Measurements from ENCODE around the gene DUSP8. TPM values are rescaled to one million over a fixed set of nuclear protein-coding genes. Genes with fewer than 3 reads are reported as not detected.
"Not testable (repeated sequence)": the region's sequence is repeated elsewhere in the genome, so short reads cannot be mapped to it uniquely, and the experiment has no call there.

Gene DUSP8
- total and polyA plus RNA-seq, 9 of the 15 experiments (the other 6 are each of a cell fraction or from before 2014, with no cell fraction given) = 0.14 to 2.0 (median 0.86) TPM; not detected in 2

GRCh38 chr11:1595994-1596575, 24.0 kb upstream of the DUSP8 start:
- H2AFZ ChIP-seq (ENCODE audit: low read depth, low read length); H3K4me1 ChIP-seq (replicated peaks in 1 of 2; ENCODE audit: control insufficient read depth in 2 of 2, insufficient read depth in 2 of 2, low read length in 2 of 2); H3K9ac ChIP-seq (ENCODE audit: insufficient read depth in 1 of 2, low read depth in 2 of 2, low read length in 2 of 2); H3K36me3 ChIP-seq (ENCODE audit: control insufficient read depth, insufficient read depth, low read length); intact Hi-C loops (cut with micrococcal nuclease); H3K9me1 ChIP-seq (ENCODE audit: control insufficient read depth, insufficient read depth, low read length); H3K79me2 ChIP-seq (ENCODE audit: control insufficient read depth, insufficient read depth, low read length); BruUV-seq (replicated peaks); in situ Hi-C loops (cut with MboI); H3K9me3 ChIP-seq (replicated peaks; ENCODE audit: control insufficient read depth, insufficient read depth, low read depth, low read length); POLR2A ChIA-PET; DNase-seq (ENCODE audit: extremely low read depth in 1 of 4, low spot score in 3 of 4); H3K4me3 ChIP-seq; H4K20me1 ChIP-seq (replicated peaks; ENCODE audit: control insufficient read depth, insufficient read depth, low read length); H3K4me2 ChIP-seq (ENCODE audit: insufficient read depth, low read length); H3K27ac ChIP-seq (ENCODE audit: extremely low read depth, low read depth, low read length): not testable (repeated sequence)
- 0 out of 4 replicates have a peak, but pooled peaks of 1 of the 2 experiments have one; percentile 1 for TF ChIP-seq RAD21 (CRISPR knock-in tag; conservative IDR thresholded peaks at IDR 0.05 in 1 of 2, IDR thresholded peaks at IDR 0.05 in 1 of 2)
- TF ChIP-seq, protein P1, sequence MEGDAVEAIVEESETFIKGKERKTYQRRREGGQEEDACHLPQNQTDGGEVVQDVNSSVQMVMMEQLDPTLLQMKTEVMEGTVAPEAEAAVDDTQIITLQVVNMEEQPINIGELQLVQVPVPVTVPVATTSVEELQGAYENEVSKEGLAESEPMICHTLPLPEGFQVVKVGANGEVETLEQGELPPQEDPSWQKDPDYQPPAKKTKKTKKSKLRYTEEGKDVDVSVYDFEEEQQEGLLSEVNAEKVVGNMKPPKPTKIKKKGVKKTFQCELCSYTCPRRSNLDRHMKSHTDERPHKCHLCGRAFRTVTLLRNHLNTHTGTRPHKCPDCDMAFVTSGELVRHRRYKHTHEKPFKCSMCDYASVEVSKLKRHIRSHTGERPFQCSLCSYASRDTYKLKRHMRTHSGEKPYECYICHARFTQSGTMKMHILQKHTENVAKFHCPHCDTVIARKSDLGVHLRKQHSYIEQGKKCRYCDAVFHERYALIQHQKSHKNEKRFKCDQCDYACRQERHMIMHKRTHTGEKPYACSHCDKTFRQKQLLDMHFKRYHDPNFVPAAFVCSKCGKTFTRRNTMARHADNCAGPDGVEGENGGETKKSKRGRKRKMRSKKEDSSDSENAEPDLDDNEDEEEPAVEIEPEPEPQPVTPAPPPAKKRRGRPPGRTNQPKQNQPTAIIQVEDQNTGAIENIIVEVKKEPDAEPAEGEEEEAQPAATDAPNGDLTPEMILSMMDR (IDR thresholded peaks at IDR 0.05 in 2 of 3, conservative IDR thresholded peaks at IDR 0.05 in 1 of 3; ENCODE audit: insufficient read depth in 2 of 3, low read depth in 1 of 3, low read length in 3 of 3) = peak in 1 of 3 experiments; percentile 15; a peak in 1 of 6 replicates
- peaks cover 13 to 25% of the 10 kb centered on the region in 2 experiments; a peak in 3 of 5 replicates for H3K27me3 ChIP-seq (ENCODE audit: control insufficient read depth in 2 of 2, insufficient read depth in 2 of 2, low read length in 2 of 2)
- WGBS (ENCODE audit: insufficient coverage, low coverage, missing lambda C conversion rate) = 4% methylated on average over 11 of the region's 11 CpGs
- CTCF ChIA-PET (ENCODE audit: low intra/inter-chr PET ratio) = interaction anchor here (1.3 kb wide), 1 partner anchor 33 kb away, joined by 8 read pairs; the partner anchor contains the start of gene KRTAP5-5
- ATAC-seq (peak; percentile 51; the same call in 2 of the 3 replicates), FAIRE-seq (peak; percentile 68)
